HT1080 (cell line): ENCODE results near the gene TGFBI. TPM values are rescaled to one million over a fixed set of nuclear protein-coding genes. Genes with fewer than 3 reads are reported as not detected.

Experiments used
- DNase-seq: peaks from one replicate; pipeline ENCODE4 v3.0.0-alpha.2; 2015; ENCODE audit warnings: low read depth
- total RNA-seq: library from RNA; depleted of rRNA; stranded (reverse); fragments of >200 nt; shearing (Covaris generic); gene quantifications from 2 replicates; pipeline ENCODE4 v1.2.3, GENCODE V29; 2014

TGFBI gene
- total RNA-seq, 1 experiment from 2014 or later, result 34.9 TPM

GRCh38 chr5:136063778-136064465 lies 35.1 kb downstream of the TGFBI start:
- no peak for DNase-seq

- no peak for DNase-seq
Measured at GRCh38 chr5:136064510-136064909, 35.7 kb downstream of the TGFBI start.

GRCh38 chr5:136065588-136065987 lies 36.8 kb downstream of the TGFBI start:
- no peak for DNase-seq

- DNase-seq, result peak; percentile 23
Measured at GRCh38 chr5:136066661-136067271, 38.0 kb downstream of the TGFBI start.

GRCh38 chr5:136067422-136067821 lies 38.6 kb downstream of the TGFBI start:
- no peak for DNase-seq

- no peak for DNase-seq
Measured at GRCh38 chr5:136070486-136071285, 41.9 kb downstream of the TGFBI start.

- no peak for DNase-seq
Measured at GRCh38 chr5:136073714-136074529, 45.1 kb downstream of the TGFBI start.

GRCh38 chr5:136075466-136075891 lies 46.7 kb downstream of the TGFBI start:
- DNase-seq, result no peak

GRCh38 chr5:136076067-136076466 lies 47.3 kb downstream of the TGFBI start:
- no peak for DNase-seq

GRCh38 chr5:136076881-136077445 lies 48.2 kb downstream of the TGFBI start:
- no peak for DNase-seq

GRCh38 chr5:136079195-136079985 lies 50.6 kb downstream of the TGFBI start:
- DNase-seq, result no peak

- DNase-seq, result no peak
Measured at GRCh38 chr5:136080113-136080482, 51.3 kb downstream of the TGFBI start.

GRCh38 chr5:136080483-136081216 lies 51.9 kb downstream of the TGFBI start:
- no peak for DNase-seq

GRCh38 chr5:136081217-136081591 lies 52.4 kb downstream of the TGFBI start:
- no peak for DNase-seq

GRCh38 chr5:136082390-136083193 lies 53.8 kb downstream of the TGFBI start:
- DNase-seq, result peak; percentile 69

GRCh38 chr5:136084698-136085097 lies 55.9 kb downstream of the TGFBI start:
- no peak for DNase-seq

- no peak for DNase-seq
Measured at GRCh38 chr5:136086783-136087566, 58.2 kb downstream of the TGFBI start.
